ENCODE measurements around the gene TEX101.
"Not testable (repeated sequence)": the region's sequence is repeated elsewhere in the genome, so short reads cannot be mapped to it uniquely, and the experiment has no call there.

- TF ChIP-seq CTCF (IDR thresholded peaks at IDR 0.05); ZFX (IDR thresholded peaks at IDR 0.05; ENCODE audit: borderline replicate concordance): not testable (repeated sequence)
Observed at GRCh38 chr19:43383759-43384158, 30.9 kb upstream of the TEX101 start.

Measured in 22Rv1 (cell line).